ENCODE measurements around the gene PRRT1. TPM values are rescaled to one million over a fixed set of nuclear protein-coding genes. Genes with fewer than 3 reads are reported as not detected.

Gene PRRT1
- total RNA-seq, 1 donor from 2014 or later, result 0.83 TPM

DNA sequence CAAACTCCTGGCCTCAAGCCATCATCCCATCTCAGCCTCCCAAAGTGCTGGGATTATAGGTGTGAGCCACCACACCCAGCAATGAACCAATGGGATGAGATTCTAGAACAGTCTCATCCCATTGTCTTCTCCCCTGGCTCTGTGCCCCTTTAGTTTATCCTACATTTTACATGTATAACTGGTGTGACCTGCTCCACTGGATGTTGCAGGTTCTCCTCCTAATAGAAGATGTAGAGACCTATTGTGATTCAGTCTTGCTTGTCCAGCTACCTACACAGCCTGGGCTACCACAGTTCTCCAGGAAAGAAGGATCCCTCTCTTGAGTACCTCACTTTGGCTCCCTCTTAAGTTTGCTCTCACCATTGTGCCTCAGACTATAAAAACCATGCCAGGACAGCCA, 19.6 kb downstream of the PRRT1 start:
- intact Hi-C loops (cut with DNase I), result no loop called here
- no peak for DNase-seq (ENCODE audit: low spot score)

DNA sequence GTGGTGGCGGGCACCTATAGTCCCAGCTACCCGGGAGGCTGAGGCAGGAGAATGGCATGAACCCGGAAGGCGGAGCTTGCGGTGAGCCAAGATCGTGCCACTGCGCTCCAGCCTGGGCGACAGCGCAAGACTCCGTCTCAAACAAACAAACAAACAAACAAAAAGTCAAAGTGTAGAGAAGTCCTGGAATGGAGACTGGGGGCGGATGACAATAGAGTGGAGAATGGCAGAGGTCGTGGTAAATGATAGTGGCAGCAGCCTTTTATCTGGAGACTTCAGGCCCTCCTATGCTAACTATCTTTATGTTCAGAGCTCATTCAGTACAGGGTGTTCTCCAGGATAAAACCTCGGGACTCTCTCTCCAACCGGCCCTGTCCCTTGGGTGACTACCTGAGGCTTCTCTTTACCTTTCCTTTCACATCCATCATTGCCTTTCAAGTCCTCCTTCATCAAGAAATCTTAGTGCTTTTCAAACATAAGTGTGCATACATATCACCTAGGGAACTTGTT, 20.2 kb downstream of the PRRT1 start:
- DNase-seq (ENCODE audit: low spot score), result no peak
- intact Hi-C loops (cut with DNase I), result loop anchor here (2.0 kb wide), 1 partner anchor 65 kb away; no protein-coding TSS in a partner anchor

DNA sequence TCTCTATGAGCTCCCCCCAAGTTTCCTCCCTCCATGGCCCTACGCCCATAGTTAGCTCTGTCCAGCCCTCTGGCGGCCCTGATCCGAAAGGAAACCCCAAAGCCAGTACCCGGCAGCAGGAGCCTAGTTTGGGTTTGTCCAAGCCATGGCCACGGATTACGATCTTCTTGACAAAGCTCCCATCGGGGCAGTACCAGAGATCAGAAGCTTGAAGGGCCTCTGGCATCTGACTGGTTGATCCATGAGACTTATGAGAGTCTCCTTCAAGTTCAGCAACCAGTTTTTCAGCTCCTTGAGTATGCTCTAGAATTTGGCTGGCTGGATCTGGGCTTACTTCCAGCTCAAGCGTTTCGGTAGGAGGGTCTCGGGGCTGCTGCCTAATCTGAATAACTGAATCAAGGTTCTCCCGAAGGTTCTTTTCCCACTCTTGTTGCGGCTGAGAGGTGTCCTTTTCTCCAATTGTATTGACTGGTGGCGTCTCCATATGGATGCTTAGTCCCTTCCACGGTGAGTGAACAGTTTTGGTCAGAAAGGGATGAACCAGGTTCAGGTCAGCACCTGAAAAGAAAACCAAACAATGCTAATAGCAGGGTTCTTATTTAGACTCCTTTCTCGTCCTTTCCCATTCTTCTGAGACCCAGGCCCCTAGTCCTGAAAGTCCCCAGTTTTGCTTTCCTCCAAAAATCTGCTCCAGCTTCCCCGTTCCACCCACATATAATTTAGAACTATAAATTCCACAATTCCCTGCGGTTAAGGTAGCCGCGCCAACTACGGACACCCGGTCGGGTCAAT, 22.2 kb downstream of the PRRT1 start:
- intact Hi-C loops (cut with DNase I), result loop anchor here (2.0 kb wide), 1 partner anchor 67 kb away; no protein-coding TSS in a partner anchor
- DNase-seq (ENCODE audit: low spot score), result no peak

DNA sequence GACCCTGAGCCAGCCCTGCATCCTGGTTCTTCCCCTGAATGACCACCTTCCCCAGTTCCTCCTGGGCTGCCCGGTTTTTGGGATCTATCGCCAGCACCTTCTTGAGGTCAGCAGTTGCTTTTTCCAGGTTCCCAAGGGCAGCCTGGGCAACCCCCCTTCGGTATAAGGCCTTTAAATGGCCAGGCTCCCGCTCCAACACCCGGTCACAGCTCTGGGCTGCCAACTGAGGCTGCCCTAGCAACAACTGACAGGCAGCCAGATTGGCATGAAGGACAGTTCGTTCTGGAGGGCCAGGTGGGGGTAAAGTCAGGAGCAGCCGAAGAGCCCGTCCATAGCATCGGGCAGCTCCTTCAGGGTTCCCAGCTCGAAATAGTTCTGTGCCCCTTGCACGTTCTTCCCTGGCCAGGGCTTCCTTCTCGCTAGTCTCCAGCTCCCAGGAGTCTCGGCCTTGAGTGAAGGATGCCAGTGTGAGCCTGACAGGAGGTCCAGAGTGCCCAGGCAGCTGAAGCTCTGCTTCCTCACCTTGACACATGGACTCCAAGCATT, 22.9 kb downstream of the PRRT1 start:
- no peak for DNase-seq (ENCODE audit: low spot score)
- intact Hi-C loops (cut with DNase I), result no loop called here

DNA sequence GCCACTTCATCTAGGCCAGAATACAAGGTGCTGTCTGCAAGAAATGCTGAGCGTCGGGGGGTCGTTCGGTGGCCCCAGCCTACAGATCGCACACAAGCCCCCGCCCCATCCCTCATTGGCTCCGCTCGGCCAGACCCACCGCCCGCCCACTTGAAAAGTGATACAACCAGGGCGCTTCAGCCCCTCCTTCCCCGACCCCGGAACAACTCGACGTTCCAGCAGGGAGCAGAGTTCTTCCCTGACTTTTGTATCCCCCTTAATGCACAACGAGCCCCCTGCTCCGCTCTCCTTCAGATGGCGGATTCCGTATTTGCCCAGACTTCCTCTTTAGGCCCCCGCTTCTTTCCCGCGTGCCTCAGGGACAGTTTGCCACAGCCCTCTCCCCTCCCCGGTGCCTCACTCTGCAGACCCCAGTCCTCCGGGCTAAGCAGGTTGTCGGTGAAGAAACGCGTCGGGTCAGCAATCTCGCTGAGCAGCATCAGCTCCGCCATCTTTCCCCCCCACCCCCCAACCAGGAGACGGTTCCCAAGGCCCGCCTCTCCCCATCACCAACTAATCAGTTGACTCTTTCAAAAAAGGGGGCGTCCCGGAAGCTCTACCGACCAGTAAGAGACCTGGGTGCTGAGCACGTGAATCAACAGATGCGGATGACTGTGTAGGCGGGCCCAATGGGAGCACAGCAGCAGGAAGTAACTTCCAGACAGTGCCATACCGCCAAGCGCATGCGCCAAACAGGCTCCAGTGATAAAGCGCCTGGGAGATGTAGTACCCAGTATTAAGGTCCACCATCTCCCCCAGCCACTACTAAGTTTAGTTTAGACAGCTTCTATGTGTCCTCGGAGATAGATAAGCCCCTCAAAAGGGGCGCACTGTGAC, 23.8 kb downstream of the PRRT1 start, which contains the start of gene ATF6B:
ATF6B (minus strand) TSS at position 530 of the 876 bp plus-strand sequence; CDS start at position 491, 39 bp downstream.
- DNase-seq (ENCODE audit: low spot score), result peak; percentile 99
- intact Hi-C loops (cut with DNase I), result loop anchor here (2.0 kb wide), 1 partner anchor 25 kb away; no protein-coding TSS in a partner anchor

DNA sequence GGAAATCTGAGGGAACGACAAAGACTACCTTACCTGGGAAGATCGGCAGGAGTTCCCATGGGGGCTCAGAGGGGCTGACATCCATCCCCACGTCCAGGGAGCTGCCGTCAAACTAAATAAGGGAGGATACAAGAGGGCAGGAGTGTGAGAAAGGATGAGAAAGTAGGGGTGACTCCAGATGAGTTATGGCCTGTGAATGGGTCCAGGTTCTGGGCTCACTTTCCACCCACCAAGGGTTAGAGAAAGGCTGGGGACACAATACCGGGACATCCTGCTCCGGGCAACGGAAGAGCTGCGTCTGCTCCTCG, 24.4 kb downstream of the PRRT1 start:
- DNase-seq (ENCODE audit: low spot score), result no peak
- intact Hi-C loops (cut with DNase I), result loop anchor here (2.0 kb wide), 1 partner anchor 25 kb away; no protein-coding TSS in a partner anchor

DNA sequence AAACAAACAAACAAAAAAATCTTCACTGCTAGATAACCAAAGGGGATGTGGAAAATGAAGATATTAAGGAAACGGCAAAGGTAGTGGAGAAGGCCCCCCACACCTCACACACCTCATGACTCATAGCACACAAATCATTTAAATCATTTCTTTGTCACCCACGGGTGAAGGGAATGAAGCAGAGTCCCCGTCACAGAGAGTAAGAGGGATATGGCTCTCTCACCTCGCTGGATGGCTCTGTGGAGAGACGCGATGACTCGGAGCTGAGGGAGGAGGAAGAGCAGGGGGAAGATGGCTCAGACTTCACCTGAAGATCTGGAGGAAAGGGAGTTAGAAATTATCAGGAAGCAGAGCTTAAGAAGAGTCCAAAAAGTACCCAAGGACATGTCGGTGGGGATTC, 24.9 kb downstream of the PRRT1 start:
- no peak for DNase-seq (ENCODE audit: low spot score)
- intact Hi-C loops (cut with DNase I), result loop anchor here (2.0 kb wide), 1 partner anchor 26 kb away; no protein-coding TSS in a partner anchor

DNA sequence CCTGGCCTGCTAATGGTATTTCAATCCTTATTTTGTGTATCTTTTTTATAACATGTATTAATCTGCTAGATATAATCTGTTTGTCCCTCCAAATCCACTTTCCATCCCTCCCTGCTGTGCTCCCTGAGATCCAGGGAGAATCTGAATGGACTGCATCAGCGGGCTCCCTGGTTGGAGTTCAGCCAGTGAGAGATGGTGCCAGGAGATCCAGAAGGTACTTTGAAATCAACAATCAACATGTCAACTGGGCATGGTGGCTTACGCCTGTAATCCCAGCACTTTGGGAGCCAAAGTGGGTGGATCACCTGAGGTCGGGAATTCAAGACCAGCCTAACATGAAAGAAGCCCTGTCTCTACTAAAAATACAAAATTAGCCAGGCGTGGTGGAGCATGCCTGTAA, 28.1 kb downstream of the PRRT1 start:
- DNase-seq (ENCODE audit: low spot score), result no peak
- intact Hi-C loops (cut with DNase I), result no loop called here

DNA sequence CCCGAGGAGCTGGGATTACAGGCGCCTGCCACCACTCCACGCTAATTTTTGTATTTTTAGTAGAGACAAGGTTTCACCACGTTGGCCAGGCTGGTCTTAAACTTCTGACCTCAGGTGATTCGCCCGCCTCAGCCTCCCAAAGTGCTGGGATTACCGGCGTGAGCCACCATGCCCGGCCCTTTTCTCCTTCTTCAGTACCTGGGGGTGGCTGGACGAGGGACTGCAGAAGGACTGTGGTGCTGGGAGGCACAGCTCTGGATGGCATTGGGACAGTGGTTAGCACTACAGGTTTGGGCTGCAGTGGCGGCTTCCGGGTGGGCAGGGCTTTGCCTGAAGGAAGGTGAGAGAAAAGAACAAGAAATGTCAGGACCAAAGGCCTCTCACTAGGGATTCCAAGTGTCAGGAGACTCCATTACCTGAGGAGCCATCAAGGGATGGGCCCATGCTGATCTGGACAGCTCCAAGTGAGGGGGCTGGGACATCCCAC, 31.1 kb downstream of the PRRT1 start:
- intact Hi-C loops (cut with DNase I), result no loop called here
- no peak for DNase-seq (ENCODE audit: low spot score)

DNA sequence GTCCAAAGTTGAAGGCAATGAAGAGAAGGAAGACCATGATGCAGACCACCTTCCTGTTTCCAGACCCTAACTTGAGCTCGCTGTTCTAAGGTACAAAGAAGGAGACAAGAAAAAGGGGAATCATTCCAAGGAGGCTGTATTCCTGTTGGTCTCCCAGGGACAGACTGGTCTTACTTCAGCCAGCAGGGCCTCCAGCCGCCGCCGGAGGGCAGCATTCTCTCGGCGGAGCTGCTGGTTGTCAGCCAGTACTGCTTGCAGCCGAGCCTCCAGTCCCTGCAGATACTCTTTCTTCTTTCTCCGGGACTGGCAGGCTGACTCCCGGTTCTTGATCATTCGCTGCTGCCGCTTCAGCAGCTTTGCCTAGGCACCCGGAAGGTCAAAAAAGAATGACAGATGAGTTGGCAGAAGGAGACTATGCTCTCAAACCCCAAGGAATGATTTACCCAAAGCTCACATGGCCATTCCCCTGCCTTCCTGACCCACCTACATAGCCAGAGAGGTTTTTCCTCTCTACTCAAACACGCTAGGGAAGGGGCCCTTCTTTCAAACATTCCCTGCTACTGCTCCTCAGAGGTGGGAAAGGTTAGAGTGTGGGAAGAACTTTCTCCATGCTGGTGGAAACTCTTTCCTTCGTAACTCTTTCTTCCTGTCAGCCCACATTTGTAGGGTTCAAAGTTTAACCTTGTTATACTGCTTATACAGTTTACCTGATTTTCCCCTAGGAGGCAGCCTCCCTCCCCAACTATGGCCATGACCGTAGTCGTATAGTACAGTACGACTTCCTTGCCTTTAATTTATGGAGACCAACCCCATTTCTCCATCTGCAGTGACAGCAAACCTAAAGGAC, 32.7 kb downstream of the PRRT1 start:
- intact Hi-C loops (cut with DNase I), result no loop called here
- peak; percentile 94 for DNase-seq (ENCODE audit: low spot score)

DNA sequence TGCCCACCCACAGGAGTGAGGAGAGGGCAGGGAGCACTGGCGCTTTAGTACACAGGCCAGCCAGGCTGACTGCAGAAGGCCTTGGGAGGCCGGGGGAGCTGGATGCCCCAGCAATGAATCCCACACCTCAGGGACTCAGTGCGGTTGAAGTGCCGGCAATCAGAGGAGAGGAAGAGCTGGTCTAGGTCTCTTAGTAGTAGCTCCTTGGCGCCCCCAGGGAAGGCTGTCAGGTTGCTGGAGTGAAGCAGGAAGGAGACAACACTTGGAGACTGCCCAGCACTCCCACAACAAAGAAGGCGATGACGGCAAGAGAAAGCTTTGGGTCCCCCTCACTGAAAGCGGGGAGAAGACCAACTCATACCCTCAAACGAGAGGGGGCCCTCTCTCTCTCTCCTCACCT, 34.3 kb downstream of the PRRT1 start:
- intact Hi-C loops (cut with DNase I), result no loop called here
- no peak for DNase-seq (ENCODE audit: low spot score)

DNA sequence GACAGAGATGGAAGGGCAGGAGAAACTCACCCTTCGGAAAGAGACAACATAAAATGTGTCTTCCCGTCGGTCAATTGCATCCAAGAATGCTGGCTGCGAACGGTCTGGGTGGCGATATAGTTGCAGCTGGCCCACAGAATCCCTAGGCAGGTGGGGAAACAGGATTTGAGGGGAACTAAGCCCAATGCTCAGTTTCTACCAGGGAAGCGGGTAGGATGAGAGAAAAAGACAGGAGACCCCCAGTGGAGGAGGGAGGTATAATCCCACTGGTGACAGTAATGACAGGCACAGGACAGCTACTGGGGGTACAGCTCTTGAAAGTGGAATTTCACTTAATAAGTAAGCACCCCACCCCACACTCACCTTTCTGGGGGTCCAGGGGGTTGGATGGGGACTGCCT, 35.1 kb downstream of the PRRT1 start:
- intact Hi-C loops (cut with DNase I), result no loop called here
- no peak for DNase-seq (ENCODE audit: low spot score)

DNA sequence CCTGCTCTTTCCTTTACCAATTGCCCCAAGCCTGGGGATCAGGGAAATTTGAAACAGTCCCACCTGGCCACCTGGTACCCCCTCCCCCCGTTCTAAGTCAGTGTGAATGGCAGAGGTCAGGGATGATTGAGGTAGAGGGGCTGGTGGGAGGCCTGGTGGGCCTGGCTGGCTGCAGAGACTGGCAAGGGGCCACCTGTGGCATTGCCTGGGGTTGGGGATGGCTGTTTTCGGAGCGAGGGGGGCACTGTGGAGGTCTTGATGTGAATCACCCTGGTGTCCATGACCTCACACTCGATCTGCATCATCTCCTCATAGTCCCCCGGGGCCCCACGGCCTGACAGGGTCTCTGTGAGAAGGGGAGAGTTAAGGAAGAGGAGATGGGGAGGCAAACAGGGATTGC, 36.1 kb downstream of the PRRT1 start:
- no peak for DNase-seq (ENCODE audit: low spot score)
- intact Hi-C loops (cut with DNase I), result no loop called here

DNA sequence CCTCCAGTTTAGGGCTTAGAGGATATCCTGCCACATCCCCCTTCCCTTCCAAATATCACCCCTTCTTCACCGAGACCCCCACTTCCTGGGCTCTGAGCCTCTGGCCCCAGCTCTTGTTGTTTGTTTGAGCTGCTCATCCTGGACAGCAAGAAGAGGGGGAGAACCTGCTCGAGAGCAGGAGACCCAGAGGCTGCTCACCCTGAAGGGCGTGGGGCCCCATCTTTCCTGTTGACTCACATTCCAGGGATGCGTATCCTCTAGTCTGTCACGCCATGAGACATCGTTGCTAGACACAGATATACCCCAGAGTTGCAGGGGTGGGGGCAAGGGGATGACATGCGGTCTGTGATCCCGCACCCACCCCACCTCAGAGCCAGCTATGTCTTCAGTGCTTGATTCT, 36.9 kb downstream of the PRRT1 start:
- no peak for DNase-seq (ENCODE audit: low spot score)
- intact Hi-C loops (cut with DNase I), result no loop called here

DNA sequence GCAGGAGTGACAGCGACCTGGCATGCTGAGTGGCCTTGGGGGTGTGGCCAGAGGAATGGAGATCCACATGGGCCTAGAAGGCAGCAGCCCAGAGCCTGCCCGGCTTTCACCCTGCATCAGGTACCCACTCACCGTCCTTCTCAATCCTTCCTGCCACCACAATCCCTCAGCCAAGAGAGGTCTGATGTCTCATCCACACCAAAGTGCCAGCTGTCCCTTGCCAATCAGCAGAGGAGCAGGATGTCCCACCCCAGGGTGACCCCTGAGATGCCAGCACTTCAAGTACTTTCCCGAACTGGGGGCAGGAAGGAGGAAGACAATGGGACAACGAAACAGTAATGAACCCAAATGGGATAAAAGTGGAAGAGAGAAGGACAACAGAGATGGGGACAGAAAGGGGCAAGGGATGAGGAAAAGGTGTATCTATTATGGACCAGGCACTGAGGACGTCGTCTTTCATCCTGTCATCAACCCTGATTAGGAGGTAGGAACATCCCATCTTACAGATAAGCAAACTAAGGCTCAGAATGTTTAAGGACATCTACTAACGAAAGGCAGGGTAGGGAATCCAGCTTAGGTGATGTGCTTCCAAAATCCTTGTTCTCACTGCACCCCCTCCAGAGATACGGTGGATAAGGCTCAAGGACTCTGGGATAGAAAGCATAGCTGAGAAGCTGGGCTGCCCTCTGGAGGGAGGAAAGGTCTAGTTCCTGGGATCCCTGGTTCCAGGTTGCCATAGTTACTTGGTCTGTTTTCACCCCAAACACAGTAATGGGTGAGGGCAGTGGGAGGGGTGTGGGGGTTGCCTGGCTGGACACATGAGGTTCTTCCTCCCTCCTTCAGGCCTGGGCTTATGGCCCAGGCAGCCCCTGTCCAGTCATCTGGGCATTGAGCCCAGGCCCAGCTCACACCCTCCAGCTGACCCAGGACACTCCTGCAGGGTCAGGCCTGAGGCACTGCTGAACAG, 38.1 kb downstream of the PRRT1 start:
- DNase-seq (ENCODE audit: low spot score), result peak; percentile 83
- intact Hi-C loops (cut with DNase I), result no loop called here

DNA sequence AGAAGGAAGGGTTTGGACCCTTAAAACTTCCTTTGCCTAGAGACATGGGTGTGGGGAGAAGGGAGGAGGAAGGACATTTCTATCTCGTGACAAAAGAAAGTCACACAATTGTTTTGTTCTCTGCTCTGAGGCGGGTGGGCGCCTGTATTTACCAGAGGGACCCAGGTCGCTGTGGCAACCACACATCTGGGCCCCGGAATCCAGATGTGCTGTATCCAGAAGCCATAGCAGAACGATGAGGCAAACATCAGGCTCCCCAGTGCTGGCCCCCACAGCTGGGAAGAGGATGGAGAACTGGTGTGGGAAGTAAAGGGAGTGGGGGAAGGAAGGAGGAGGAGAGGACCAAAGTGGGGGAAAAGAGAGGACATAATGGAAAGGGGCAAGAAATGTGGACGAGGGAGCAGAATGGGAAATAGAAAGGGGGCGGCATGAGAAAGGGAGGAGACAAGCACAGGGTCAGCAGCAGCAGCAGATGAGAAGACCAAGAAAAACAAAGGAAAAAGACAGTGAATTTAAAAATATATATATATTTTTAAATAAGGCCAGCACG, 39.2 kb downstream of the PRRT1 start:
- intact Hi-C loops (cut with DNase I), result no loop called here
- DNase-seq (ENCODE audit: low spot score), result no peak

DNA sequence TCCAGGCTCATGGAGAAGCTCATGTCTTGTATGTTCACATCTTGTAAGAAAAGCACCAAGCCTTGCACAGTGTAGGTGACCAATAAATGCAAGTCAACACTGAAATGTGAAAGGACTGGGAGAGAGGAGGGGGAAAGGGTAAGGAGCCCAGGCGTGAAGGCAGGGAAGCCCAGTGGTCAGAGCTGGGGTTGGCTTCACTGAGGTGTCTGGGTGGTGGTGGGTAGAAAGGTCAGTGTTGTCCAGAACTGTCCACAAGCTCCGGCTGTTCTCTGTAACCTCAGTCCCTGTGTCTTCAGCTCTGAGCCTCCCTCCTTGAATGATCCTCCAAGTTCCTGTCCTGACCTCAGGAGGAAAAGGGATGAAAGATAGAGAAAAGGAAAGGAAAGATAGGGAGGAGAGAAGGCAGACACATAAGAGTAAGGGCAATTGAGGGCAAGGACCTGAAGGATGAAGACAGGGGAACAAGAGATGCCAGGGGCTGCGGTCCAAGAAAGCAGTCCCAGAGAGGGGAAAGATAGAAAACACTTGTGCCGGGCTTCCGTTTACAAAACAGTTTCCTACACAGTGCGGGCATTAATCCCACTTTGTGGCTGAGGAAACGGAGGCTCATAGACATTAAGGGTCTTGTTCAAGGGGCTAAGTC, 40.2 kb downstream of the PRRT1 start:
- DNase-seq (ENCODE audit: low spot score), result no peak
- intact Hi-C loops (cut with DNase I), result no loop called here

Measured in cardiac septum (tissue), 1 donor.